ENCODE measurements around the gene SYNPR.
"Not testable (repeated sequence)": the region's sequence is repeated elsewhere in the genome, so short reads cannot be mapped to it uniquely, and the experiment has no call there.

SYNPR gene

GRCh38 chr3:63642488-63642887 is 364.4 kb downstream of the SYNPR start:
- DNase-seq: no peak

GRCh38 chr3:63644212-63644797 is 366.2 kb downstream of the SYNPR start:
- no peak for DNase-seq

DNA sequence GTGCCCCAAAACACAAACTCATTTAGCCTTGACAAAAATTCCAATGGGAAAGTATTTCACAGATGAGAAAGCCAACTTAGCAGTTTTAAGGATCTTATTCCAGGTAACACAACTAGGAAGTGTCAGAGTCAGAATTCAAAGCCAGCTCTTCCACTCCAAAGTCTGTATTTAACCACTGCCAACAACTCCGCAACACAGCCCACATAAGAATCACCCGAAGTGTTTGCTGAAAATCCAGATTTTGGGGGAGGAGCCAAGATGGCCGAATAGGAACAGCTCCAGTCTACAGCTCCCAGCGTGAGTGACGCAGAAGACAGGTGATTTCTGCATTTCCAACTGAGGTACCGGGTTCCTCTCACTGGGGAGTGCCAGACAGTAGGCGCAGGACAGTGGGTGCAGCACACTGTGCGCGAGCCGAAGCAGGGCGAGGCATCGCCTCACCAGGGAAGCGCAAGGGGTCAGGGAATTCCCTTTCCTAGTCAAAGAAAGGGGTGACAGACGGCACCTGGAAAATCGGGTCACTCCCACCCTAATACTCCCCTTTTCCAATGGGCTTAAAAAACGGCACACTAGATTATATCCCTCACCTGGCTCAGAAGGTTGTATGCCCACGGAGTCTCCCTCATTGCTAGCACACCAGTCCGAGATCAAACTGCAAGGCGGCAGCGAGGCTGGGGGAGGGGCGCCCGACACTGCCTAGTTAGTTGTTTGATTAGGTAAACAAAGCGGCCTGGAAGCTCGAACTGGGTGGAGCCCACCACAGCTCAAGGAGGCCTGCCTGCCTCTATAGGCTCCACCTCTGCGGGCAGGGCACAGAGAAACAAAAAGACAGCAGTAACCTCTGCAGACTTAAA is 367.0 kb downstream of the SYNPR start:
- DNase-seq: not testable (repeated sequence)

GRCh38 chr3:63652066-63652725 is 374.1 kb downstream of the SYNPR start, which contains the start of gene SNTN:
Gene SNTN (plus strand): TSS chr3:63652675. CDS start chr3:63652688, 13 bp downstream.
- no peak for DNase-seq

DNA sequence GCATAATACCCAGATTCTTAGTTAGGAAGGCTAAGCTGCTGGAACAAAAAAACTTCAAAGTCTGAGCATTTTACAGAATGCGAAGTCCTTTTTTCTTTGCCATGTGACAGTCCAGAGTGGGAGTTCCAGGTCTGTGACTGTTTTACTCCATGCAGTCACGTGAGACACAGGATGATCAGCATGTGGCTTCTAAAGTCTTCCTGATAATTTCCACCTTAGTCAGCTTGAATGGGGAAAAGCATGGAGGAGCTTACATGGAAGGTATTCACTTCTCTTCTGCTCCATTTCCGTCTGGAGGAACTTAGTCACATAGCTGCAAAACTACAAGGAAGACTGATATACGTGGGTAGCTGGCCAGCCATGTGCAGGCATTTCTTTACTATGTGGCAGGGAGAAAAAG is 376.1 kb downstream of the SYNPR start:
- DNase-seq: no peak

DNA sequence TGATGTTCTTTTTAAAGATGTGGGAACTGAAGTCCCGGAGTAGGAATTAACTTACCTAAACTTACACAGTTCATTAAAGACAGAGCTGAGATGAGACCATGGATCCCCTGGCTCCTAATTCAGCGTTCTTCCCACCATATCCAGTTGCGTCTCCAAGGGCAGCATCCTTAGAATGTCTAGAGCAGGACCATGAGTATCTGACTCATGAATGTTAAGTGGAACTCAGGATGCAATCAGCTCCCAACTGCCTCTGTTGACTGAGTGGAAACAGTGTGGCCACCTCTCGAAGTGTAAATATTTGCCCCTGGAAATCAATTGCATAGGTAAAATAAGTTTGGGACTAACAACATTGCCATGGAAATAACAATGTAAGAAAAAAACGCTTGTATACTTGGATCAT is 376.8 kb downstream of the SYNPR start:
- no peak for DNase-seq

- DNase-seq: no peak
Observed at GRCh38 chr3:63655519-63655918, 377.4 kb downstream of the SYNPR start.

DNA sequence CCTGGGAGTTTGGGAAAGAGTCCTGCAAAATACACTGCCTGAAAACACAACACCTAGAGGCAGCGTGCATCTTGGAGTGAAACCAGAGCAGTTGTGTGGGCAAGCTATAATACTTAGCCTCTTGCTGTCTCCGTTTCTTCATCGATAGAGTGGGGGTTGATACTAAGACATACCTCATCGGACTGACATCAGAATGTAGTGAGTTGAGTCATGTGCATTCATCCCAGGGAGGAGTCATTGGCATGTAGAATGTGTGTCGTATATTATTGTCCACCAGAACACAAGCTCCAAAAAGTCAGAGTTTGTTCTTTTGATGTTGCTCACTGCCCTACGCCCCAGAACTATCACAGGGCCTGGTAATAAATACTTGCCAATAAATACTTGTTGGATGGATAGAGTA is 378.7 kb downstream of the SYNPR start:
- DNase-seq: no peak

- DNase-seq: no peak
Observed at GRCh38 chr3:63661242-63661641, 383.1 kb downstream of the SYNPR start.

- no peak for DNase-seq
Observed at GRCh38 chr3:63662011-63662410, 383.9 kb downstream of the SYNPR start.

DNA sequence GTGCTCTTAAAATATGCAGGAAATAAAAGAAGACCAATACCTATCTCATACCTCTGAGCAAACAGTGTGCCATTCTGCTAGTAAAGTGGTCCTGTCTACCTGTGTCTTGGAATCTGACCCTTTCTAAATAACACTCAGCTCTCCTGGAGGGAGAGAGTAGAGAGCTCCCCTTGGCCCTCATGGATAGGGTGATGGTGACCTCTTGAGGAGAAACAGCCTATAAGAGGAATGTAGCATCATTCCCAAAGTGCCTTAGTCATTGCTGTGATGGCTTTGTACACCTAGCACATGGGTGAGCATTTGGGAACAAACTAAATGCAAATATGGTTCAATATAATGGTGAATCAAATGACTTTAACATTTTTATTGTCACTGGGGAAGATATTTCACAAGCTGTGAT is 384.4 kb downstream of the SYNPR start:
- no peak for DNase-seq
